DMS153 treated with DMSO at 0.1 percent for 48 hours (cell line): ENCODE measurements around the gene ABHD17B.

Experiments used
- DNase-seq: peaks from one replicate; lab custom pipeline; 2025; ENCODE audit not compliant: unreplicated experiment; lab: John Stamatoyannopoulos, UW

ABHD17B gene

GRCh38 chr9:71822456-71822855, 88.5 kb downstream of the ABHD17B start:
- no peak for DNase-seq

GRCh38 chr9:71821405-71821804, 89.6 kb downstream of the ABHD17B start:
- no peak for DNase-seq

GRCh38 chr9:71820403-71820921, 90.5 kb downstream of the ABHD17B start:
- DNase-seq = no peak

- peak; percentile 16 for DNase-seq
Measured at GRCh38 chr9:71819115-71819739, 91.8 kb downstream of the ABHD17B start.

- peak; percentile 36 for DNase-seq
Measured at GRCh38 chr9:71816916-71817451, 94.0 kb downstream of the ABHD17B start.
